ENCODE measurements around the gene KIF2C.
A peak's percentile ranks its signal among the peaks of the same experiment; 100 is the strongest.
"Not testable (repeated sequence)": the region's sequence is repeated elsewhere in the genome, so short reads cannot be mapped to it uniquely, and the experiment has no call there.

Gene KIF2C

GRCh38 chr1:44720281-44720680 is 19.4 kb upstream of the KIF2C start:
- no peak for DNase-seq

- peak in 1 of 2 donors; percentile 44 for DNase-seq
Observed at GRCh38 chr1:44721485-44722361, 17.9 kb upstream of the KIF2C start.

- DNase-seq: no peak
Observed at GRCh38 chr1:44723064-44723463, 16.6 kb upstream of the KIF2C start.

- no peak for DNase-seq
Observed at GRCh38 chr1:44723496-44724295, 15.9 kb upstream of the KIF2C start.

GRCh38 chr1:44724296-44724954 is 15.2 kb upstream of the KIF2C start:
- no peak for DNase-seq

- no peak for DNase-seq
Observed at GRCh38 chr1:44724955-44725698, 14.5 kb upstream of the KIF2C start.

GRCh38 chr1:44730741-44731512 is 8.7 kb upstream of the KIF2C start, which contains the start of gene RNU5D-1:
Gene RNU5D-1 (minus strand): TSS chr1:44731170.
- peak; percentile 84 to 96 for DNase-seq

- DNase-seq: no peak
Observed at GRCh38 chr1:44733365-44733764, 6.3 kb upstream of the KIF2C start.

GRCh38 chr1:44733784-44734183 is 5.9 kb upstream of the KIF2C start:
- DNase-seq: no peak

GRCh38 chr1:44735992-44736391 is 3.6 kb upstream of the KIF2C start:
- DNase-seq: no peak

GRCh38 chr1:44738953-44739306 is 707 bp upstream of the KIF2C start:
- DNase-seq: not testable (repeated sequence)

GRCh38 chr1:44740179-44740617 is 561 bp downstream of the KIF2C start:
- no peak for DNase-seq

GRCh38 chr1:44743211-44743610 is 3.6 kb downstream of the KIF2C start:
- DNase-seq: no peak

- no peak for DNase-seq
Observed at GRCh38 chr1:44747878-44748277, 8.2 kb downstream of the KIF2C start.

GRCh38 chr1:44757420-44757819 is 17.8 kb downstream of the KIF2C start:
- no peak for DNase-seq

- no peak for DNase-seq
Observed at GRCh38 chr1:44759077-44759476, 19.4 kb downstream of the KIF2C start.

- no peak for DNase-seq
Observed at GRCh38 chr1:44760876-44761275, 21.2 kb downstream of the KIF2C start.

GRCh38 chr1:44766421-44766820 is 26.8 kb downstream of the KIF2C start:
- DNase-seq: not testable (repeated sequence)

- DNase-seq: peak; percentile 84 to 94
Observed at GRCh38 chr1:44775078-44775929, 35.7 kb downstream of the KIF2C start, which contains the start of gene RPS8. Gene RPS8 (plus strand): TSS chr1:44775540. CDS start chr1:44775597, 57 bp downstream.

GRCh38 chr1:44775930-44776729 is 36.5 kb downstream of the KIF2C start:
- no peak for DNase-seq

Measured in hippocampal formation (tissue), 2 donors.